ENCODE results near the gene SSBP4. TPM values are rescaled to one million over a fixed set of nuclear protein-coding genes. Genes with fewer than 3 reads are reported as not detected.

The SSBP4 gene
- total and polyA plus RNA-seq, 9 of the 15 experiments (the other 6 are each of a cell fraction or from before 2014, with no cell fraction given) = 1.1 to 189 (median 39.0) TPM

DNA sequence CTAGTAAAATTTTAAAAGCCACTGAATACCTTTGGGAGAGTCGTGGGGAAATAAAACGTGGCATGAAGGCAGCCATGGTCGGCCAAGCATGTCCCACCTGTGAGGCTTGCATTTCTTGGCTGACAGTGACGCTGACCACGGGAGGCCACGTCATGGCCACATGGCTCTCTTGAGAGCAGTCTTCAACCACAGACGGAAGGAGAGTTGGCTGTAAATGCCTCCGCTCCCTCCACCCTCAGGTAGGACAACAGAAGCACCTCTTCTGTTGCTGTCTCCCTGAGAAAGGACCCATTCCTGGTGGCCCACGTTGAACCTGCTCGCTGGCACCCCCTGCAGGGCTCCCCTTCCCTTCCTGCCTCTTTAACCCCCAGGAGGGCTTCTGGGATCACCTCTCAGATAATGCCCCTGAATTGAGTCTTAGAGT is 11.1 kb upstream of the SSBP4 start (continued):
- TF ChIP-seq ZNF57 (CRISPR knock-in tag; IDR thresholded peaks at IDR 0.05) = no peak
- TF ChIP-seq, protein P1, sequence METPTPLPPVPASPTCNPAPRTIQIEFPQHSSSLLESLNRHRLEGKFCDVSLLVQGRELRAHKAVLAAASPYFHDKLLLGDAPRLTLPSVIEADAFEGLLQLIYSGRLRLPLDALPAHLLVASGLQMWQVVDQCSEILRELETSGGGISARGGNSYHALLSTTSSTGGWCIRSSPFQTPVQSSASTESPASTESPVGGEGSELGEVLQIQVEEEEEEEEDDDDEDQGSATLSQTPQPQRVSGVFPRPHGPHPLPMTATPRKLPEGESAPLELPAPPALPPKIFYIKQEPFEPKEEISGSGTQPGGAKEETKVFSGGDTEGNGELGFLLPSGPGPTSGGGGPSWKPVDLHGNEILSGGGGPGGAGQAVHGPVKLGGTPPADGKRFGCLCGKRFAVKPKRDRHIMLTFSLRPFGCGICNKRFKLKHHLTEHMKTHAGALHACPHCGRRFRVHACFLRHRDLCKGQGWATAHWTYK (CRISPR knock-in tag; IDR thresholded peaks at IDR 0.05) = 0 out of 2 replicates have a peak, but pooled peaks have one; percentile 71

DNA sequence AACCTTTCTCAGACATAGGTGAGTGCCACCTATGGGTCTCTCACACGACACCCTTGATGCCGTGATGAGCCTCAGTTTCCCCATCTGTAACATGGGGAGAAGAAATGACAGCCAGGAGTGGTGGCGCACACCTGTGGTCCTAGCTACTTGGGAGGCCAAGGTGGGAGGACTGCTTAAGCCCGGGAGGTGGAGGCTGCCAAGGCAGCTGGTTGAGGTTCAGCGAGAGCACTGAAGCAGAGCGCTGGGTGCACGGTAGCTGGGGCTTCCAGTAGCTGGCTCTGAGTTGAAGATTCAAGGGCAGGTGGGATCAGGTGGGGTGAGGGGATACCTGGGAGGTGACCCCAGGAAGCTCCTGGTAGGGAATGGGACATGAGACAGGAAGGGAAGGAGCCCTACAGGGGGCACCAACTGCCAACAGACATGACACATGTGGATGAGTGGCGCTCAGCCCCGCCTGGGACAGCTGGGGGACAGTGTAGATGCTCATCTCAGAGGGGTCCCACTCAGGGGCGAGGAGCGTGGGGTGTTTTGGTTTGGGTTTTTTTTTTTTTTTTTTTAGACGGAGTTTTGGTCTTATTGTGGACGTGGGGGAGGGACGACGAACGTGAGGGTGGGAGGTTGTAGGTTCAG is 6.5 kb upstream of the SSBP4 start:
- peaks cover 31 to 62% of the 10 kb centered on the region in 2 experiments for H3K4me1 ChIP-seq (replicated peaks in 1 of 2; ENCODE audit: control insufficient read depth in 2 of 2, insufficient read depth in 2 of 2, low read length in 2 of 2)
- ATAC-seq (no peak), DNase-seq (ENCODE audit: extremely low read depth in 1 of 4, low spot score in 3 of 4) (no peak), FAIRE-seq (no peak)
- H3K9ac ChIP-seq (ENCODE audit: insufficient read depth in 1 of 2, low read depth in 2 of 2, low read length in 2 of 2) = no peak overlapping the region
- H3K79me2 ChIP-seq (ENCODE audit: control insufficient read depth, insufficient read depth, low read length) = no peaks in the 10 kb centered on the region; the same call in 2 of the 3 replicates
- no peaks in the 10 kb centered on the region for H3K36me3 ChIP-seq (ENCODE audit: control insufficient read depth, insufficient read depth, low read length)
- H3K4me3 ChIP-seq = no peak overlapping the region
- intact Hi-C loops (cut with micrococcal nuclease) = loop anchor here (5.0 kb wide), 1 partner anchor 350 kb away; no protein-coding TSS in a partner anchor
- H2AFZ ChIP-seq (ENCODE audit: low read depth, low read length) = no peak overlapping the region
- 88% methylated on average over 11 of the region's 16 CpGs for WGBS (ENCODE audit: insufficient coverage, low coverage, missing lambda C conversion rate)
- BruUV-seq (replicated peaks) = no TSS peak
- H3K9me3 ChIP-seq (replicated peaks; ENCODE audit: control insufficient read depth, insufficient read depth, low read depth, low read length) = no peaks in the 10 kb centered on the region
- H4K20me1 ChIP-seq (replicated peaks; ENCODE audit: control insufficient read depth, insufficient read depth, low read length) = no peaks in the 10 kb centered on the region
- H3K27ac ChIP-seq (ENCODE audit: extremely low read depth, low read depth, low read length) = no peak overlapping the region
- ChIA-PET POLR2A (interaction anchor here (0.6 to 11.1 kb wide), 6 partner anchors 11 to 137 kb away, joined by 3 to 244 read pairs (median 11); partner anchors contain the start of genes GDF15 and JUND), CTCF (ENCODE audit: low intra/inter-chr PET ratio) (no interaction called here)
- H3K27me3 ChIP-seq (ENCODE audit: control insufficient read depth in 2 of 2, insufficient read depth in 2 of 2, low read length in 2 of 2) = no peaks in the 10 kb centered on the region
- no peaks in the 10 kb centered on the region for H3K9me1 ChIP-seq (ENCODE audit: control insufficient read depth, insufficient read depth, low read length)
- H3K4me2 ChIP-seq (ENCODE audit: insufficient read depth, low read length) = no peak overlapping the region
- in situ Hi-C loops (cut with MboI) = loop anchor here (10.0 kb wide), 1 partner anchor 318 kb away; the partner anchor contains the start of gene MAST3
- TF ChIP-seq ZBTB7A (IDR thresholded peaks at IDR 0.05; ENCODE audit: borderline replicate concordance, control insufficient read depth, low read depth, low read length) (peak; percentile 50), RBM25 (IDR thresholded peaks at IDR 0.05; ENCODE audit: low read depth, low read length, severe bottlenecking) (peak; percentile 18), BCOR (IDR thresholded peaks at IDR 0.05) (peak; percentile 86), ADNP (tag; IDR thresholded peaks at IDR 0.05) (0 out of 2 replicates have a peak, but pooled peaks have one; percentile 36), TEAD2 (tag; IDR thresholded peaks at IDR 0.05) (no peak), ZNF146 (CRISPR knock-in tag; IDR thresholded peaks at IDR 0.05; ENCODE audit: unreplicated experiment) (no peak)
- TF ChIP-seq, protein P2, sequence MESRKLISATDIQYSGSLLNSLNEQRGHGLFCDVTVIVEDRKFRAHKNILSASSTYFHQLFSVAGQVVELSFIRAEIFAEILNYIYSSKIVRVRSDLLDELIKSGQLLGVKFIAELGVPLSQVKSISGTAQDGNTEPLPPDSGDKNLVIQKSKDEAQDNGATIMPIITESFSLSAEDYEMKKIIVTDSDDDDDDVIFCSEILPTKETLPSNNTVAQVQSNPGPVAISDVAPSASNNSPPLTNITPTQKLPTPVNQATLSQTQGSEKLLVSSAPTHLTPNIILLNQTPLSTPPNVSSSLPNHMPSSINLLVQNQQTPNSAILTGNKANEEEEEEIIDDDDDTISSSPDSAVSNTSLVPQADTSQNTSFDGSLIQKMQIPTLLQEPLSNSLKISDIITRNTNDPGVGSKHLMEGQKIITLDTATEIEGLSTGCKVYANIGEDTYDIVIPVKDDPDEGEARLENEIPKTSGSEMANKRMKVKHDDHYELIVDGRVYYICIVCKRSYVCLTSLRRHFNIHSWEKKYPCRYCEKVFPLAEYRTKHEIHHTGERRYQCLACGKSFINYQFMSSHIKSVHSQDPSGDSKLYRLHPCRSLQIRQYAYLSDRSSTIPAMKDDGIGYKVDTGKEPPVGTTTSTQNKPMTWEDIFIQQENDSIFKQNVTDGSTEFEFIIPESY (CRISPR knock-in tag; IDR thresholded peaks at IDR 0.05) = peak; percentile 58; the same call in 1 of the 2 replicates
- TF ChIP-seq, protein P3, sequence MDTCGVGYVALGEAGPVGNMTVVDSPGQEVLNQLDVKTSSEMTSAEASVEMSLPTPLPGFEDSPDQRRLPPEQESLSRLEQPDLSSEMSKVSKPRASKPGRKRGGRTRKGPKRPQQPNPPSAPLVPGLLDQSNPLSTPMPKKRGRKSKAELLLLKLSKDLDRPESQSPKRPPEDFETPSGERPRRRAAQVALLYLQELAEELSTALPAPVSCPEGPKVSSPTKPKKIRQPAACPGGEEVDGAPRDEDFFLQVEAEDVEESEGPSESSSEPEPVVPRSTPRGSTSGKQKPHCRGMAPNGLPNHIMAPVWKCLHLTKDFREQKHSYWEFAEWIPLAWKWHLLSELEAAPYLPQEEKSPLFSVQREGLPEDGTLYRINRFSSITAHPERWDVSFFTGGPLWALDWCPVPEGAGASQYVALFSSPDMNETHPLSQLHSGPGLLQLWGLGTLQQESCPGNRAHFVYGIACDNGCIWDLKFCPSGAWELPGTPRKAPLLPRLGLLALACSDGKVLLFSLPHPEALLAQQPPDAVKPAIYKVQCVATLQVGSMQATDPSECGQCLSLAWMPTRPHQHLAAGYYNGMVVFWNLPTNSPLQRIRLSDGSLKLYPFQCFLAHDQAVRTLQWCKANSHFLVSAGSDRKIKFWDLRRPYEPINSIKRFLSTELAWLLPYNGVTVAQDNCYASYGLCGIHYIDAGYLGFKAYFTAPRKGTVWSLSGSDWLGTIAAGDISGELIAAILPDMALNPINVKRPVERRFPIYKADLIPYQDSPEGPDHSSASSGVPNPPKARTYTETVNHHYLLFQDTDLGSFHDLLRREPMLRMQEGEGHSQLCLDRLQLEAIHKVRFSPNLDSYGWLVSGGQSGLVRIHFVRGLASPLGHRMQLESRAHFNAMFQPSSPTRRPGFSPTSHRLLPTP (IDR thresholded peaks at IDR 0.05; ENCODE audit: borderline replicate concordance, extremely low read depth, insufficient read length) = no peak
- TF ChIP-seq, protein P4, sequence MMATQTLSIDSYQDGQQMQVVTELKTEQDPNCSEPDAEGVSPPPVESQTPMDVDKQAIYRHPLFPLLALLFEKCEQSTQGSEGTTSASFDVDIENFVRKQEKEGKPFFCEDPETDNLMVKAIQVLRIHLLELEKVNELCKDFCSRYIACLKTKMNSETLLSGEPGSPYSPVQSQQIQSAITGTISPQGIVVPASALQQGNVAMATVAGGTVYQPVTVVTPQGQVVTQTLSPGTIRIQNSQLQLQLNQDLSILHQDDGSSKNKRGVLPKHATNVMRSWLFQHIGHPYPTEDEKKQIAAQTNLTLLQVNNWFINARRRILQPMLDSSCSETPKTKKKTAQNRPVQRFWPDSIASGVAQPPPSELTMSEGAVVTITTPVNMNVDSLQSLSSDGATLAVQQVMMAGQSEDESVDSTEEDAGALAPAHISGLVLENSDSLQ (IDR thresholded peaks at IDR 0.05) = peak; percentile 14; the same call in 1 of the 2 replicates

All from K562 (cell line).